MM.1S (cell line): Measurements from ENCODE around the gene ZDHHC12.

ENCODE experiments used
- DNase-seq: peaks from one replicate; pipeline ENCODE4 v3.0.0-alpha.2; 2015
- H2AFZ ChIP-seq: fragments of 300-600 bp; sonication (generic); 2 replicates; pipeline ENCODE4 v1.6.0; 2016; ENCODE audit warnings: antibody characterized with exemption, low read length
- H3F3A ChIP-seq: fragments of 300-600 bp; sonication (generic); 2 replicates; pipeline ENCODE4 v1.6.1; 2016; ENCODE audit warnings: mild to moderate bottlenecking, antibody characterized with exemption, low read length, moderate library complexity, mixed read lengths; ENCODE audit not compliant: insufficient read depth
- H3K27ac ChIP-seq: fragments of 300-600 bp; sonication (generic); 2 replicates; pipeline ENCODE4 v1.5.1; 2016; ENCODE audit warnings: mild to moderate bottlenecking, low read length
- H3K27me3 ChIP-seq: fragments of 300-600 bp; sonication (generic); replicated peaks from 2 replicates; pipeline ENCODE4 v1.6.0; 2016; ENCODE audit warnings: low read length; ENCODE audit not compliant: insufficient read depth
- H3K36me3 ChIP-seq: fragments of 300-600 bp; sonication (generic); replicated peaks from 2 replicates; pipeline ENCODE4 v1.6.1; 2016; ENCODE audit warnings: mild to moderate bottlenecking, low read length, mixed read lengths; ENCODE audit not compliant: insufficient read depth
- H3K4me1 ChIP-seq: fragments of 300-600 bp; sonication (generic); 2 replicates; pipeline ENCODE4 v1.6.1; 2016; ENCODE audit warnings: low read length, mixed read lengths
- H3K4me2 ChIP-seq: fragments of 300-600 bp; sonication (generic); 2 replicates; pipeline ENCODE4 v1.6.0; 2016; ENCODE audit warnings: low read depth, low read length
- H3K4me3 ChIP-seq: fragments of 300-600 bp; sonication (generic); 2 replicates; pipeline ENCODE4 v1.5.1; 2016; ENCODE audit warnings: low read length, mixed read lengths
- H3K79me2 ChIP-seq: fragments of 300-600 bp; sonication (generic); 2 replicates; pipeline ENCODE4 v1.6.1; 2016; ENCODE audit warnings: mixed run types, low read length, mixed read lengths
- H3K9ac ChIP-seq: fragments of 300-600 bp; sonication (generic); 2 replicates; pipeline ENCODE4 v1.6.1; 2016; ENCODE audit warnings: low read length, mixed read lengths
- H3K9me2 ChIP-seq: fragments of 300-600 bp; sonication (generic); replicated peaks from 2 replicates; pipeline ENCODE4 v1.6.1; 2016; ENCODE audit warnings: mild to moderate bottlenecking, low read length, mixed read lengths; ENCODE audit not compliant: insufficient read depth
- H3K9me3 ChIP-seq: fragments of 300-600 bp; sonication (generic); replicated peaks from 2 replicates; pipeline ENCODE4 v1.6.1; 2016; ENCODE audit warnings: mild to moderate bottlenecking, low read length, mixed read lengths; ENCODE audit not compliant: insufficient read depth
- H4K20me1 ChIP-seq: fragments of 300-600 bp; sonication (generic); 2 replicates; pipeline ENCODE4 v1.6.1; 2016; ENCODE audit warnings: mild to moderate bottlenecking, low read length, moderate library complexity, mixed read lengths; ENCODE audit not compliant: insufficient read depth
- CTCF ChIP-seq: fragments of 300-600 bp; sonication (generic); IDR thresholded peaks from 2 replicates; pipeline ENCODE4 v1.5.1; 2016; ENCODE audit warnings: antibody characterized with exemption, low read length, mixed read lengths
- EZH2 ChIP-seq: fragments of 300-600 bp; sonication (generic); optimal IDR thresholded peaks from 2 replicates; pipeline ENCODE3; 2017; ENCODE audit warnings: low read depth, mild to moderate bottlenecking, antibody characterized with exemption, low read length, mixed read lengths
- EZH2phosphoT487 ChIP-seq: fragments of 300-600 bp; sonication (generic); IDR thresholded peaks from 2 replicates; pipeline ENCODE4 v1.6.1; 2018; ENCODE audit warnings: antibody characterized with exemption, low read length

The ZDHHC12 gene

GRCh38 chr9:128713941-128714573 is 9.9 kb downstream of the ZDHHC12 start:
- H4K20me1 ChIP-seq = no peaks in the 10 kb centered on the region
- no peak overlapping the region for H2AFZ ChIP-seq
- H3K4me2 ChIP-seq = no peak overlapping the region
- H3K4me3 ChIP-seq = no peak overlapping the region
- TF ChIP-seq CTCF (no peak), EZH2 (no peak), EZH2phosphoT487 (no peak)
- DNase-seq = no peak
- no peaks in the 10 kb centered on the region; the same call in 1 of the 2 replicates for H3K27me3 ChIP-seq
- no peak overlapping the region for H3K27ac ChIP-seq
- H3K9me3 ChIP-seq = no peaks in the 10 kb centered on the region
- no peaks in the 10 kb centered on the region for H3K4me1 ChIP-seq
- H3F3A ChIP-seq = no peaks in the 10 kb centered on the region
- H3K9me2 ChIP-seq = no peaks in the 10 kb centered on the region
- H3K9ac ChIP-seq = no peak overlapping the region
- H3K36me3 ChIP-seq = no peaks in the 10 kb centered on the region
- no peaks in the 10 kb centered on the region for H3K79me2 ChIP-seq

GRCh38 chr9:128713411-128713780 is 10.5 kb downstream of the ZDHHC12 start:
- Histone ChIP-seq H3K4me2 (no peak overlapping the region), H3F3A (no peaks in the 10 kb centered on the region), H3K79me2 (no peaks in the 10 kb centered on the region), H2AFZ (no peak overlapping the region), H3K4me3 (no peak overlapping the region), H3K9me2 (no peaks in the 10 kb centered on the region), H3K36me3 (no peaks in the 10 kb centered on the region), H3K27me3 (no peaks in the 10 kb centered on the region; the same call in 1 of the 2 replicates), H3K9ac (no peak overlapping the region), H3K9me3 (no peaks in the 10 kb centered on the region), H3K4me1 (no peaks in the 10 kb centered on the region), H4K20me1 (no peaks in the 10 kb centered on the region), H3K27ac (no peak overlapping the region)
- TF ChIP-seq CTCF (no peak), EZH2 (no peak), EZH2phosphoT487 (no peak)
- no peak for DNase-seq

GRCh38 chr9:128712451-128713410 is 11.2 kb downstream of the ZDHHC12 start:
- Histone ChIP-seq H3K9ac (no peak overlapping the region), H3K36me3 (no peaks in the 10 kb centered on the region), H3K9me3 (no peaks in the 10 kb centered on the region), H3K27me3 (no peaks in the 10 kb centered on the region; the same call in 1 of the 2 replicates), H2AFZ (no peak overlapping the region), H3K4me3 (no peak overlapping the region), H3K9me2 (no peaks in the 10 kb centered on the region), H4K20me1 (no peaks in the 10 kb centered on the region), H3K79me2 (no peaks in the 10 kb centered on the region), H3K4me2 (no peak overlapping the region), H3K27ac (no peak overlapping the region), H3F3A (no peaks in the 10 kb centered on the region), H3K4me1 (no peaks in the 10 kb centered on the region)
- no peak for DNase-seq
- TF ChIP-seq EZH2 (no peak), EZH2phosphoT487 (no peak), CTCF (no peak)
